Inflammatory macrophage treated with lipopolysaccharide for 4 hours (primary cell): ENCODE results near the gene FOXP2.
"Not testable (repeated sequence)": the region's sequence is repeated elsewhere in the genome, so short reads cannot be mapped to it uniquely, and the experiment has no call there.

Source experiments
- DNase-seq: peaks from one replicate; pipeline ENCODE4 v3.0.0-alpha.2; 2020

FOXP2 gene

DNA sequence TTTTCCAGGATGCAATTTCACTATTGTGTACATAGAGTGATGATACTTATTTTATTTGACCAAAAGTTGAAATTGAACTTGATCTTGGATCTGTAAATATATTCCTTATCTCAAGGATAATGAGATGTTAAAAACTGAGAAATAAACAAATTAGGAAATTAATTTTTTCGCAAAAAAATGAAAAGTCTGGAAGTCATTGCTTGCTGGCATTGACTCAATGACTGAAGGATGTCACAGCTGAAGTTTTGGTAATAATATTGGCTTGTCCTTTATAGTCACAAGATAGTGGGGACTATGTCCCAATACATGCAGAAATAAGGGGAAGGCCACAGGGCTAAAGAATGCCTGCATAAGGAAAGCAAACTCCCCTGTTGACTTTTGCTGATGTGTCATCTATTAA, 92.8 kb downstream of the FOXP2 start:
- DNase-seq = no peak

DNA sequence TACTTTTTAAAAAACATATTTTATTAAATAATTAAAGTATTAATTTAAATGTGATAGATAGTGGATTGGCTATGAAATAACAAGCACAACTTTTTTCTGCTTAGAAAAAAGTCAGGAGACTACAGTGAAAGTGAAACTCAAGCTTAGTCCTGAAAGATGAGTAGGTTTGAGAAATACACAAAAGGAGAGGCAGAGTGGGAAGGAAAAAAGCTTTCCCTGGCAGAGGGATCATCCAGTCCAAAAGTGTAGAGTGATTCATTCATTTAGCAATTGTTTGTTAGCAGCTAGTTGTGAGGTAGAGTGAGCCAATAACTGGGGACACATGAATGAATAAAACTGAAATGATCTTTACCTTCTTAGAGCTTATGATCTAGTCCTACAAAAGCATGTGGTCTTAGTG, 93.5 kb downstream of the FOXP2 start:
- no peak for DNase-seq

GRCh38 chr7:114510824-114511223, 96.2 kb downstream of the FOXP2 start:
- not testable (repeated sequence) for DNase-seq

DNA sequence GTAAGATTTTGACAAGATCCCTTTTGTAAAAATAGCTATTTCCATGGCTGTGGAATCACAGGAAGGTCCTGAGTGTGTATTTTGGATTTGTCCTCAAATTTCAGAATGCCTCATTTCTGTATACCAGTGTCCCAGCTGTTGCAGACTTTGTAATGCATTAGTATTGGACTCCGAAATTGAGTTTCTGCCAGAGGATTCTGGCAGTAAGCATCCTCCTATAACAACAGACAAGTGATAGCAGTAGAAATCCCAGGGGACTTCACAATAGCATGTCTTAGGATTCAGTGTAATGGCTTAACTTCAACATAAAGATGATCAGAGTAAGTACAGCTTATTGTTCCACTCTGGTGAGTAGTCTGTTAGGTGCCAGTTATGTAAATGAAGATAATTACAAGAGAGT, 104.6 kb downstream of the FOXP2 start:
- no peak for DNase-seq

GRCh38 chr7:114522081-114522480, 107.5 kb downstream of the FOXP2 start:
- no peak for DNase-seq

GRCh38 chr7:114527589-114527988, 113.0 kb downstream of the FOXP2 start:
- no peak for DNase-seq

DNA sequence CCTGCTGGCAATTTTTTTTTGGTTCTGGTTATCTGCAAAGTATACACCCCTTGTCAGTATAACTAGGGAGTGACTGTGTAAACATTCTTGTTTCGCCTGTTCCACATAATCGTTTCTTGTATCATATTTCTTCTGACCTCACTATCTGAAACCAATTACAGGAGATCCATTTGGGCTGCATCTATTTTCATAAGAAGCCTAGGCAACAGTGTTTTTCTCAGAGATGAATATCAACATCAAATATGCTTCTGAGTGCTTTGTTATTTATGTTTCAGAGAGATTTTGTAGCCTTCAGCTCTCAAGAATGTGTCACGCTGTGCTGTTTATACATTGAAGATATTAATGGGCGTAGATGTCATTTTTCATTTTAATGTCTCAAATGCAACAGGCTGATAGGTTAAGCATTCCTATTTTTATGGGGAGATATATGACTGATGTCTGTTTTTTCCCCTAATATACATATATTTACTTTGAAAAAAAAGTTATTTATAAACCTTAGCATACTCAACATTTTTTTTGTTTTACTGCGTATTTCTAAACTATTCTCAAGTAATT, 115.5 kb downstream of the FOXP2 start:
- DNase-seq = no peak

DNA sequence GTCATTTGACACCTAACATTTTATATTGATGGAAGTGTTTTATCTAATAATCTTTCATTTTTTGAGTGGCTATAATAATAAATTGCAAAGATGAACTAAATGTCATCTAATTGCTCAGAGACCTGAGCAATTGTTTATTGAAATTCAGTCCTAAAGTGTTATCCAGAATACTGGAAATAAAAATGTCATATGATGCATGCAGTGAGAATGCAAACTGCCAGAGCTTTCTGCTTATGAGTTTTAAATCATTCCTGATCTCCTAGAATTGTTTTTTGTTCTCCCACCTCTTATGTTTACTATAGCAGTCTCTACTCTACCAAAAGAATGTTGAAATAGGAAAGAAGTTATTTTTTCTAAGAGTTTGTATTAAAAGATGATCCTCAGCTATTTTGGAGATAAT, 116.7 kb downstream of the FOXP2 start:
- DNase-seq = no peak

- DNase-seq = no peak
Measured at GRCh38 chr7:114533131-114533530, 118.5 kb downstream of the FOXP2 start.

DNA sequence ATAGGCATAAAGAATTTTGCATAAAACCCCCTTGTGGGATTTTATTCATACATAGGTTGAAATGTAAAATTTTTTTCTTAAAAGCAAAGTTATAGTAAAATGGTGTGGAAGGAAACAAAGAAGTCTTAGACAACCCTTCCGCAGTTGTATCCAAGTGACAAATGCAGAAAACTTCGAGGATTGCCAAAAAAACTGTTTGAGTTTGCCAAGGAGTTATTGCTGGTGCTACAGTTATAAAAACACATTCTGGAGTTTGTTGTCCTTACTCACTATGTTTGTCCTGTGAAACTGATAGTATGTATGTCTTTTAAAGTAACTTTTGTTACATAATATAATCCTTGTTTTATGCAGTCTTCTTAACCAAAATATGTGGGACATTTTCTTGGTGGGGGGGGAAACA, 120.3 kb downstream of the FOXP2 start:
- DNase-seq = no peak

DNA sequence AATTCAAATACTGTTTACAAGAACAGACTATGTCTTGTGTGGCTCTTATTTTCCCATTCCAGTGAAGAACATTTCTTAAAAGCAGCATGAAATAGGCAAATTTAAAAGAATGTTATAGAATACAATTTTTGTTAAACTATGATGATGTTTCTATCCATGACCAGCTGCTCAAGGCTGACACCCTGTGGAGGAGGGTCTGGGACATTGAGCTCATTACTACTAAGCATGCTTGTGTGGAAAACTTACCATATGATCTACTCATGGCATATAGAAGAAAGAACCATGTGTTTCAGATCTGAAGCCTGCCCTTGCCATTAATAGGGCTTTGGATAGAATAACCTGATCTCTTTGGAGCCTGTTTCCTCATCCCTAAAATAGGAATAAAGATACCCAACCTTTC, 125.0 kb downstream of the FOXP2 start:
- no peak for DNase-seq

DNA sequence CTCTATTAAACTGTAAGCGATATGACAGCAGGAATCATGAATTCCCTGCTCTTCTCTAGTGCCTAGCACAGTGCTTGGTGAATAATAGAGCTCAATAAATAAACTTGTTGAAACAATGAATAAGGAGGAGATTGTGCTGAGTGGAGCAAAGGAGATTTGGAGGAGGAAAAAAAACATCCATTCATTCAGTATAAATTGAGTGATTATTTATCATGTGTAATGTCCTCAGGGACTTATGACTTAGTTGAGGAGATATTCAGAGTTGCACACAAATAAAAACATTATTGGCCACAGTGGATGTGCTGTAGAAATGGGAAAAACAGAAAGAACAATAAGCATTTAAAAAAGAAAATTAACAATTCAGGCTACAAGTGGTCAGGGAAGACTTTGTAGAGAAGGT, 125.7 kb downstream of the FOXP2 start:
- DNase-seq = no peak

- not testable (repeated sequence) for DNase-seq
Measured at GRCh38 chr7:114547346-114547745, 132.7 kb downstream of the FOXP2 start.

- no peak for DNase-seq
Measured at GRCh38 chr7:114548081-114548980, 133.7 kb downstream of the FOXP2 start.

- no peak for DNase-seq
Measured at GRCh38 chr7:114554781-114555537, 140.3 kb downstream of the FOXP2 start.

DNA sequence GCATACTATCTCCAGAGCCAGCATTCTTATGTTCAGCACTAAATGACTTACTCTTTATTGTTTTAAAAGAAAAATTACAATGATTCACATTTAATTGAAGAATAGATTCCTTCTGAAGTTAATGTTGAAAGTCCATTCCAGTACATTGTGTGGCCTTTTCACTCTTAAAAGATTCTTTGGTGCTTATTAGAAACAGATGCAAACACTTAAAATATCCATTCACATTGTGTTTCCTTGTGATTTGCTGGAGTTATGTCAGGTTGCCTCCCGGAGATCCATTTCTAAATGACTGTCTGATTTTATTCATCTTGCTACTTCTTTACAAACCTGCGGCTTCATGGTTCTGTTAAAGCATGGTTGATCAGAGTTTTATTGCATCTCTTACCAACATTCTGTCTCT, 152.8 kb downstream of the FOXP2 start:
- DNase-seq = no peak

DNA sequence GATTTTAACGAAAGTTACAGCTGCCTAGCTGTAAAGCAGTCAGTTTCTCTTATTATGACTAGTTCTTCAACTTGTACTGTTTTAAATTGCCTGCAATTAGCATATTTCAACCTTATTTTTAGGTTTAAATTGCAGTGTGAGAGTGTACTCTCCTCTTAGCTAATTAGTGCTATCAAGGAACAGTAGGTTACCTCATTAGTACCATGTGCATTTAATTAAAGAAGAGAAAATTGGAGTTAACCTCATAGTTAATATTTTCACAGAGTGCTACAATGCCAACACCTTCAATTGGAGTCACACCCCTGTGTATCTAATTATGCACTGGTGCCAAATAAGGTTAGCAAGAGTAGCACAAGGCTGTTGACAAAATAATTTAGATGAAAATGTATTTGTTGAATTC, 154.6 kb downstream of the FOXP2 start:
- no peak for DNase-seq

DNA sequence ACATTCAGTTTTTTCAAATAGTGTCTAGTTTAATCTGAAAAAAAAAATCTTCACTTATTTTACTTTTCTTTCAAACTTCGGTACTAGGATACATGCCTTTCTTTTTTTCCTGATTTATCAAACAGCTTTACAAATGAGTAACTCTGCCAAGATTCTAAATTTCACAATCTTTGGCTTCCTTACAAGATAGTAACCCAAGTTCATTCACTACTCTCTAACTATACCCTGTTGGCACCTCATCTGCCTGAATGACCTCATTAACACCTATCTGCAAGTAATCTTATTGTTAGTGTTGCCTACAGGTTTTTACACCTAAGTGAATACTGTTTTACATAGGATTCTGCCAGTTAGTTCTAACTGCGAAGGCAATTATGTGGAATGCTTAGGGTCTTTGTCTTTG, 159.8 kb downstream of the FOXP2 start:
- no peak for DNase-seq

DNA sequence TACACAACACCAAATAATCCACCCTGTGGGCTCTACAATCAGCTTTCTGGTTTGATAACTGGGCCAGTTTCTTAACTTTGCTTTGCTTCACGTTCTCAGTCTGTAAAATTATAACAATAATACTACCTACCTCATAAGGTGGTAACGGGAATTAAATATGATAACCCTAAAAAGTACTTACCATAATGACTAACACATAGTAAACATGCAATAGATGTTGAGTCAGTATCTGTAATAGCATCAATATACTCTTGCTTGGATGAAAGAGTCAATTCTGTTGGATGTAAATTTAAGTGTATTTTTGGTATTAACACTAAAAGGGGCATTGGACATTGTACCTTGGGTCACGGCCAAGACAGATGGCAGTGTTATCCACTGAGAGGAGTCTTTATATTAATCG, 160.5 kb downstream of the FOXP2 start:
- DNase-seq = no peak

GRCh38 chr7:114580963-114581362, 166.3 kb downstream of the FOXP2 start:
- DNase-seq = not testable (repeated sequence)

GRCh38 chr7:114588506-114588905, 173.9 kb downstream of the FOXP2 start:
- DNase-seq = no peak

DNA sequence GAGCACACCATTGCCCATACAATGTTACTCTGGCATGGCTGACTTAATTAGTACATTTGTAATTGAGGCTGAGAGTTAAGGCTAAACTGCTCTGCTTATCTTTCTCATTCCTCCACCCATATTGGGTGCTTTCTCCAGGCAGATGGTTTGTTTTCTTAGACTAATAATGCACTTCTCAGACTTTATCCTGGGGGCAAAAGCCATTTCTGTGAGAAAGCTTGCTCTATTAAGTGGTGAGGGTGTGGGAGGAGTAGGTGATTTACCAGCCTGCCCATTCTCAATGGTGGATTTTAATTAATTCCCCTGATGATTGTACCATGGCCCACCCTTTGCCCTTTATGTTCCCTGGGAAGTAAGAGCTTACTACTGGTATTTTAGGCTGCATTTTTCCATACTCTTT, 174.8 kb downstream of the FOXP2 start:
- DNase-seq = no peak

DNA sequence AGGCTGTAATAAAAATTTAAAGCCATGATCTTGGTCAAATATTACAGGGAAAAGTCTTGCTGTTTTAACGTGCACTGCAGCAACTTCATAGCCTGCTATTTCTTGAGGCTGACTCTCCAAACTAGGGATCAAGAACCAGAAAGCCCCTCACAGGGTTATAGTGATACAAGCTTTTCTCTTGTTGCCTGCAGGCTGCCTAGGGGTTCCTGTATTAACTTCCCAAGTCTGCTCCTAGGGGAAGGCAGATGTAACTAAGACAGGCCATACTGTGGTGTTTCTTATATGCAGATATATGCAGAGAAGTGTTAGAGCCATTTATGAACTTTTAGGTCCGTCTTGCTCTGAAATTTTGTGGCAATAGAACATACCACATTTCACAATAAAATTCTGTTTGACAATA, 175.7 kb downstream of the FOXP2 start:
- no peak for DNase-seq

DNA sequence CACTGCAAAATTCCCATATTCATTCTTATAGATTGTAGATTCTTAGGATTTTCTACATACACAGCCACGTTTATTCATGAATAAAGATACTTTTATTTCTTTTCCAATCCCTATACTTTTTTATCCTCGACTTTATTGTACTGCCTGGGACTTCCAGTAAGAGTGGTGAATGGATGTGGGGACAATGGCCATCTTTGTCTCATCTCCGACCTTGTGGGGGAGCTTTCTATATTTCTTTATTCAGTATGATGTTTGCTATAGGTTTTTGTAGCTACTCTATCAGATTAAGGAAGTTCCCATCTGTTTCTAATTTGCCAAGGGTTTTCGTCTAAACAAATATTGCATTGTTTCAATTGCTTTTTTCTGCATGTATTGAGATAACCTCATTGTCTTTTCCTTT, 184.3 kb downstream of the FOXP2 start:
- DNase-seq = no peak
